HG03039 (cell line): ENCODE results near the gene NDUFS7.

Experiments used
- ATAC-seq: cut with Tn5 transposase; IDR thresholded peaks from one replicate; pipeline ENCODE4 v1.9.1; 2021; ENCODE audit warnings: mild to moderate bottlenecking, moderate library complexity; ENCODE audit not compliant: unreplicated experiment

NDUFS7 gene

GRCh38 chr19:1383312-1384084 is at the start of gene NDUFS7:
Gene NDUFS7, plus strand, starts transcription at chr19:1383907. Its CDS starts 20 bp downstream, at chr19:1383927.
- peak; percentile 68 for ATAC-seq

DNA sequence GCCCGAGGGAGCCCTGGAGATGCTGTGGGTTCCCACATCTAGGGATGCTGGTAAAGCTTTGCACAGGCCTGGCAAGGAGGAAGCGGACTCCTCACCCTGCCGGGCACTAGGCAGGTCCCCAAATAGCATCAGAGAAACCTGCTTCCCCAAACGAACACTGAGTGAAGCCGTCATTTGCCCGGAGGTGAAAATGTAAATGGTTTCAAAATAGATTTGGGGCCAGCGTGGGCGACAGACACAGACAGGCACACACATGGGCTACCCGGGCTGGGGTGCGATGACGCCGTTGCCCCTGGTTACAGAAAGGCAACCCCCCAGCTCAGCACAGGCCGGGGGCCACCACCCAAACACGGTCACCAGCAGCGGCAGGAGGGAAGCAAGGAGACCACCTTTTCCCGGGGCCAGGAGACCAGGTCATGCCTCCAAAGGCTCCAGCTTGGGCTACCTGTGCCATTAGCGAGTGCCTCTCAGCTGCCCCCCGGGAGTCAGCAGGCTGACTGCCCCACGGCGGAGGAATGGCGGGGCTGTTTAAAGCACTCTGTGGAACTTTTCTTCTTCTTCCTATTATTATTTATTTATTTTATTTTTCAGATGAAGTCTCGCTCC is 47.5 kb upstream of the NDUFS7 start:
- no peak for ATAC-seq

GRCh38 chr19:1340681-1341469 is 42.8 kb upstream of the NDUFS7 start:
- ATAC-seq = no peak

- ATAC-seq = no peak
These were observed 40.7 kb upstream of the NDUFS7 start for GRCh38 chr19:1343041-1343440.

GRCh38 chr19:1349211-1349610 is 34.5 kb upstream of the NDUFS7 start:
- ATAC-seq = no peak

DNA sequence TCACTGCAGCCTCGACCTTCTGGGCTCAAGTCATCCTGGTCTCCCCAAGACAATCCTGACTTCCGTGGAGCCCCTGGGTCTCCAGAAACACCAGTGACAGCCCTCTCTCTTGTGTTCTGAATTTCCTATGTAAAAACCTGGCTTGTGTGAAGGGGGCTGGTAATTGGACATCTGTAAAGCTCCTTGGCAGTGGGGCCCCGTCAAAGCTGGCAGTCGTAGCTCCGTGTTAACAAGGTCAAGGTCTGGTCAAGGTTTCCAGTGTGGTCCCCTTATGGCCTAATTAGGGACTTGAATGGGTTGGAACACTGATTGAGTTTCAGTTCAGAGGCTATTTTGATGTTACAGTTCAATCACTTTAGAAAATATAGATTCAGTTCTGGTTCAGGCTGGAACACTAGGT is 32.8 kb upstream of the NDUFS7 start:
- ATAC-seq = no peak

- ATAC-seq = no peak
These were observed 32.3 kb upstream of the NDUFS7 start for GRCh38 chr19:1351381-1351851.

DNA sequence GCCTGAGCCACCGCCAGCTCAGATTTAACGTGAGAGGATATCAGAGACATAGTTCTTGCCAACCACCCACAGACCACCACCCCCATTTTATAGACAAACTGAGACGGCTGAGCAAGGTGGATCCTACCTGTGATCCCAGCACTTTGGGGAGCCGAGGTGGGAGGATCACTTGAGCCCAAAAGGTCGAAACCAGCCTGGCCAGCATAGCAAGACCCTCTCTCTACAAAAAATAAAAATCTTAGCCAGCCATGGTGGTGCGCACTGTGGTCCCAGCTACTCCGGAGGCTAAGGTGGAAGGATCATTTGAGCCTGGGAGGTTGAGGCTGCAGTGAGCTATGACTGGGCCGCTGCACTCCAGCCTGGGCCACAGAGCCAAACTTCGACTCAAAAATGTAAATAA is 30.6 kb upstream of the NDUFS7 start:
- no peak for ATAC-seq

- no peak for ATAC-seq
These were observed 28.6 kb upstream of the NDUFS7 start for GRCh38 chr19:1354970-1355567.

GRCh38 chr19:1355568-1356507 is 27.9 kb upstream of the NDUFS7 start:
- ATAC-seq = no peak

DNA sequence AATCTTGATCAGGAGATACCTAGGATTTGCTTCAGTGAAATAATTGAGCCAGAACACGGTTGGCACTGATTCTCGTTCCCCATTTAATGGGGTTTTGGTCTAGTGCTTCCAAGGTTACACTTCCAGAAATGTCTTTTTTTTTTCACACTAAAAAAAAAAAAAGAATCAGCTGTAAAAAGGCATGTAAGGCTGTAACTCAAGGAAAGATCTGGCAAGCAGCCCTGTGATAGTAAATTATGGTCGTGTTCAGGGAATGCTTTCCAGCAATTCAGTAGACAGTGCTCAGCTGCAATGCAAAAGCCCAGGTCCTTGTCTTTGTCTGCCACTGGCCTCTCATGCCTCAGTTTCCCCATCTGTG is 27.2 kb upstream of the NDUFS7 start:
- no peak for ATAC-seq

DNA sequence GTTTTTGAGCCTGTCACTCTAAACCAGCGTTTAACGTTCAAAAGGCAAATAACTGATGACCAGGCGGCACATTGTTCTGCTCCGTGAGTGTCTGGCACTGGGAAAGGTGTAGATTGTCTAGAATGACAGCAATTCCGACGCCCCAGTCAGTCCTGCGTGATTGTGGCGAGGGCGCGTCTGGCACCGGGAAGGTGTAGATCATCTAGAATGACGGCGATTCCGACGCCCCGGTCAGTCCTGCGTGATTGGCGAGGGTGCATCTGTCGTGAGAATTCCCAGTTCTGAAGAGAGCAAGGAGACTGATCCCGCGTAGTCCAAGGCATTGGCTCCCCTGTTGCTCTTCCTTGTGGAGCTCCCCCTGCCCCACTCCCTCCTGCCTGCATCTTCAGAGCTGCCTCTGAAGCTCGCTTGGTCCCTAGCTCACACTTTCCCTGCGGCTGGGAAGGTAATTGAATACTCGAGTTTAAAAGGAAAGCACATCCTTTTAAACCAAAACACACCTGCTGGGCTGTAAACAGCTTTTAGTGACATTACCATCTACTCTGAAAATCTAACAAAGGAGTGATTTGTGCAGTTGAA is 26.1 kb upstream of the NDUFS7 start:
- no peak for ATAC-seq

- no peak for ATAC-seq
These were observed 23.4 kb upstream of the NDUFS7 start for GRCh38 chr19:1360126-1360817.

DNA sequence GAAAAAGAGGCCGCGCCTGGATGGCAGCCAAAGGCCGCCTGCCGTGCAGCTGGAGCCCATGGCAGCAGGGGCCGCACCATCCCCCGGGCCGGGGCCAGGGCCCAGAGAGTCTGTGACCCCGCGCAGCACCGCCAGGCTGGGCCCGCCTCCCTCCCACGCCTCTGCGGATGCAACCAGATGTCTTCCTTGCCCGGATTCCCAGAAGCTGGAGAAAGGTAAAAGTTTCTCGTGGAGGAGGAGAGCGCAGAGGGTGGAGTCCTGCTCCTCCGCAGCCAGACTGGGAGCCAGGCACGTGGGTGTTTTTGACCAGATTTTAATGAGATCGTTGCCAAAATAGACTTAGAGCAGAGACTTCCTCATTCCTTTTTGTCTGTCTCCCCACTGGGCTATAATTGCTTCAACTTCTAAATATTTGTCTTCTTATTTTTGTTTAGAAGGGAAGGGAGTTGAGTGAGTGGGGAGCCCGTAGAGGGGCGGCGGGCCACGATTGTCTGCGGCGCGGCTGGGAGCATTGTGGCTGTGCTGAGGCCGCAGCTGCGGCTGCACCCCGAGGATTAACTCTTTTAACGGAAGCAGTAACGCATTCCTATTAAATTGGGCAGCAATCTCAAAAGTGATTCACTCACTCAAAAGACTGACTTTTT is 22.8 kb upstream of the NDUFS7 start:
- ATAC-seq = no peak

- no peak for ATAC-seq
These were observed 21.9 kb upstream of the NDUFS7 start for GRCh38 chr19:1361601-1362386.

DNA sequence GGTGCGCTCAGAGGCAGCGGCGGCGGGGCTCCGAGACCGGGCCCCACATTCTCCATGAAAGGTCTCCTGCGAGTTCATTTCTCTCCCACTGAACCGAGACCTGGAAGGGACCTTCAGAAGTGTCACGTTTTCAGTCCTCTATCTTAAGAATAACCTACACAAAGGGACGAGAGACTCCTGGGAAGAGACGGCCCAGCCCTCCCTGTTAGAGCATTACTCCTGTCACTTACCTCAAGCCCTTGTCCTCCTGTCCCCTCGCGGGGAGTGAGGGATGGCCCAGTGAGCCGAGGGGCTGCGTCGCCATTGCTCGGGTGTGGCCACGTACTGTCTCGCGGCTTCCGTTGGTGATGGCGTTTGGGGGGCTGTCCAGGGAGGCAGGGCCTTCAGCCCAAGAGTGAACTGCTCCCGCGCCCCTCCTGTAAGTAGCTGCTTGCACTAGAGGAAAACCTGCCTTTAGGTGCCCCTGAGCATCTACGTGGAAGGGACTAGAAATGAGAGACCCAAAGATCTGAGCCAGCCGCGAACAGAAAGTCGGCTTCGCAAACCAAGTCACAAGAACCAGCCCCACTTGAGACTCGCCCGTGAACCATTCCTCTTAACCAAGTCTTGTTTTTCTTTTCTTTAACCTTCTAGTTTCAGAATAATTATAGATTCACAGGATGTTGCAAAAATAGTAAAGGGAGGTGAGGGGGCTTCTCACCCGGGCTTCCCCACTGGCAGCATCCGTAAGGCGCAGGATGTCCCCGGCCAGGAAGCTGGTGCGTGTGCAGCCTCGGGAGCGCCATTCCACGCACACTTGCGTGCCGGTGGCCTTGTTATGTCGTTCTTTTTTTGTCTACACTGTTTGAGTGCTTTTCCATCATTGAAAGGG is 21.1 kb upstream of the NDUFS7 start:
- no peak for ATAC-seq

GRCh38 chr19:1363599-1363998 is 20.1 kb upstream of the NDUFS7 start:
- no peak for ATAC-seq
